Endometrial microvascular endothelial cells (primary cell): ENCODE measurements around the gene MTMR10. TPM values are rescaled to one million over a fixed set of nuclear protein-coding genes. Genes with fewer than 3 reads are reported as not detected.

Experiments used
- in situ Hi-C: cut with HindIII; loops from 2 replicates; pipeline ENCODE4 v1.10.0; 2017; ENCODE audit warnings: low sequenced_read_pairs, low pct_unique_long_range_greater_than_20kb; ENCODE audit errors: inconsistent ontology term
- total RNA-seq: library from RNA; depleted of rRNA; stranded (reverse); fragments of >200 nt; gene quantifications from one replicate; pipeline ENCODE4 v1.2.3, GENCODE V29; 2015; ENCODE audit errors: inconsistent ontology term

MTMR10 gene, protein sequence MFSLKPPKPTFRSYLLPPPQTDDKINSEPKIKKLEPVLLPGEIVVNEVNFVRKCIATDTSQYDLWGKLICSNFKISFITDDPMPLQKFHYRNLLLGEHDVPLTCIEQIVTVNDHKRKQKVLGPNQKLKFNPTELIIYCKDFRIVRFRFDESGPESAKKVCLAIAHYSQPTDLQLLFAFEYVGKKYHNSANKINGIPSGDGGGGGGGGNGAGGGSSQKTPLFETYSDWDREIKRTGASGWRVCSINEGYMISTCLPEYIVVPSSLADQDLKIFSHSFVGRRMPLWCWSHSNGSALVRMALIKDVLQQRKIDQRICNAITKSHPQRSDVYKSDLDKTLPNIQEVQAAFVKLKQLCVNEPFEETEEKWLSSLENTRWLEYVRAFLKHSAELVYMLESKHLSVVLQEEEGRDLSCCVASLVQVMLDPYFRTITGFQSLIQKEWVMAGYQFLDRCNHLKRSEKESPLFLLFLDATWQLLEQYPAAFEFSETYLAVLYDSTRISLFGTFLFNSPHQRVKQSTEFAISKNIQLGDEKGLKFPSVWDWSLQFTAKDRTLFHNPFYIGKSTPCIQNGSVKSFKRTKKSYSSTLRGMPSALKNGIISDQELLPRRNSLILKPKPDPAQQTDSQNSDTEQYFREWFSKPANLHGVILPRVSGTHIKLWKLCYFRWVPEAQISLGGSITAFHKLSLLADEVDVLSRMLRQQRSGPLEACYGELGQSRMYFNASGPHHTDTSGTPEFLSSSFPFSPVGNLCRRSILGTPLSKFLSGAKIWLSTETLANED
- 34.8 TPM for total RNA-seq

- in situ Hi-C loops, result no loop called here
Observed at GRCh38 chr15:30991255-30992235, at the start of gene MTMR10. TSS of gene MTMR10 (minus strand) at chr15:30991628. CDS start at chr15:30991506, 122 bp downstream.

DNA sequence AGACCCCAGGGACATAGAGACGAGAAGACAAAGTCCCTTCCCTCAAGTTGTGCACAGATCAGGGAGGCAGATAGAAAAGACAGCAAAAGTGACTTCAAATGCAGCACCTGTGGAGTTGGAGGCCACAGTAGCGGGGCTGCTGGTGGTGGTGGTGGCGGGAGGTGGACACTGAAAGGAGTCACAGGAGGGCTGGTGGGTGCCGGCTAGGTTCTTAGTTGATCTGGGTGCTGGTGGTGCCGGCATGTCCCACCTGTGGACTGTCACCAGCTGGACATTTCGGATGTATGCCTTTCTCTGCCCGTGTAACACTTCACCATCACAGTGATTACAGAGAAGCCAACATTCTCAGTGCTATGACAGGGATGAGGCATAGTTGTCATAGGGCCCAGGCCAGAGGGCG is 49.2 kb upstream of the MTMR10 start:
- in situ Hi-C loops, result no loop called here

- in situ Hi-C loops, result no loop called here
Observed at GRCh38 chr15:31039961-31040360, 48.5 kb upstream of the MTMR10 start.

DNA sequence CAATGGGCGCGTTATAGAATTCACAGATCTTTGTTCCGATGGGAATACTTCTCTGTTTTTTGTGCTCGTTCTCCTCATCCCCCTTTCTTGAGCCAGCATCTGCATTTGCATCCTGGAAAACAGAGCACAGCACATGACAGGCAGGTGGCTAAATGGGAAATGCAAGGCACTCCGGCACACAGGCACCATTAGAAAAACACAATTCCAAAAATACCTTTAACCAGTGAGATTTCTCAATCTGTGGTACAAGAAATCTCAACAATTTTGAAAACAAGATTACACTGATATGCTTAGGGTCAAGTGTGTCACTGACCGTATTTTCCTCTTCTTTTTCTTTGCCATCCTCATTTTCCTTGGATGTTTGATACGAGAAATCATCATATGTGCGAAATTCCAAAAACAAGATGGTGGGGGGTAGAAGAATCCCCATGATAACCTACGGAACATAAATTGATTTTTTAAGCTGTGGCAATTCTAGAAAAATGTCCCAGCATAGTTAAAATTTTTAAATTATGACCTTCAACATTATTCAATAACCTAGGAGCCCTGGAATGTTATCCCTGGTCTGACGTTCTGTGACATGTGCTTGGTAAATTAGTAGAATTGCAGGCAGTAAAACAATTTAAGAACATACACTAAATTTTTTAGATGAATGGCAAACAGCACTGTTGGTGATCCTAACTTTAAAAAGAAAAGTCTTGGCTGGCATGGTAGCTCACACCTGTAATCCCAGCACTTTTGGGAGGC is 46.5 kb upstream of the MTMR10 start:
- in situ Hi-C loops, result no loop called here

- in situ Hi-C loops, result no loop called here
Observed at GRCh38 chr15:31036783-31037182, 45.4 kb upstream of the MTMR10 start.

- in situ Hi-C loops, result no loop called here
Observed at GRCh38 chr15:31035610-31036009, 44.2 kb upstream of the MTMR10 start.

- in situ Hi-C loops, result no loop called here
Observed at GRCh38 chr15:31034152-31034551, 42.7 kb upstream of the MTMR10 start.

GRCh38 chr15:31032961-31033371 is 41.5 kb upstream of the MTMR10 start:
- in situ Hi-C loops, result no loop called here

DNA sequence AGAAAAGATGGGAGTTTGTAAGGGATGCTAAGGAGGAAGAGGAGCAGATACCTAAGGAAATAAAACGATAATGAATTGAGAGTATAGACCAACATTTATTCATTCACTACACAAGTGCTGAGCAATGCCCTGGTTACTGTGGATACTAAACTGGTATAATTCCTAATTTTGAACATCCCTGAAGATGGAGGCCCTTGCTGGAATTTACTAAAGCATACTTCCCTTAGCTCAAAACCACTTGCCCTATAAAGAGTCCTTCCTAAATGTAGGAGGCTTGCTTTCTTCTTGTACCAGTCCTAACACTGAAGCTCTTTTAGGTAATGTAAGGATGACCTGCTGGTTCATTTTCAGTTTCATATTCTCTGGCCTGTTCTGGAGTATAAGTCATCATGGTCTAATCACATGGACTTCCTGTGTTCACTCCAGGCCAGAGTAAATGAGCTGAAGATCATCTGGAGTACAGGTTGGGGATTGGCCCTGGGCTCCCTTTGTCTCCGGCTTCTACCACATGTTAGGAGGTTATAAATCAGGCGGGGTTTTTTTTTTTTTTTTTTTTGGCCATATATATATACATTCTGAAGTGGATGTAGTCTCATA is 40.1 kb upstream of the MTMR10 start:
- in situ Hi-C loops, result no loop called here

DNA sequence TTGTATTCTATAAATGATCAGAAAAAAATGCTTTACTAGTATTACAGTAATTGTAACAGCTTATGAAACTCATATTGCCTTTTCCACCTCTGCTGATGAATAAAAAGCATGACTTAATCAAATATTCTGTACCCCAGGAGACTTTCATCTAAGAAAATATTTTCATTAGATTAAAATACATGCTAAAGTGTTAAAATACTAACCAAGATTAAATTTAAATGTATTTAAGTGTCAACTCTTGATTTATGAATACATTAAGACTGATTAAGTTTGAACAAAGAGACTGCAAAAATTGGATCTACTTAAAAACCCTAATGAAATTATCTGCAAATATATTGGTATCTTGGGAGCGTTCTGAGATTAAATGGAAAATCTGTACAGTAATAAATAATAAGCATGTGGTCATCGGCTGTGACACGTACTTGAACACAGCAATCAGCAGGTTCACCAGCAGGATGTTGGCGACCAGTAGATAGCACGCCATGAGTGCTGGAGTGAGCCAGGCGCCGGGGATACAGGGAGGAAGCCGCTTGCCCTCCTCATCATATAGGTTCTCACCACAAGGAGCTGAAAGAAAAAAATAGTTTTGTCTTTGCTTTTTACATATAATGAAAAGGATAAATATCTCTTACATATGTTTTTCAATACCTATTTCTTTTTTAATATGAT is 36.6 kb upstream of the MTMR10 start:
- in situ Hi-C loops, result no loop called here

GRCh38 chr15:31025996-31026395 is 34.6 kb upstream of the MTMR10 start:
- in situ Hi-C loops, result no loop called here

DNA sequence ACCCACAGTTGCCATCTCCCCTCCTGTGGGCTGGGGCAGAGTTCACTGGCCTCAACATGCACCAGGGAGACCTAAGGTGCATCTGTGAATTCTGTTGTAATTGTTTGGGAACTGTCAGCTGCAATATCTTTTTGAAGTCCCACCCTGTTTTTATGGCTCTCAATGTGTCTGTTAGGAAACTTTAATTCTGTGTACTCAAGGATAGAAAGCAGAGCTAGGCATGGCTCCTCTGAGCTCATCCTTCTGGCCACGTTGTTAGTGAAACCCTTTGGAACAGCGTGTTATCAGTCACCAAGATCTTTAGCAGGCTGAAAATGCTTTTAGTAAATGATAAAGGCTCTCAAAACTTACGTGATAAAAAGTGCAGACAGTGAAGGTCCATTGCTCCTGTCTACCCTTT is 33.6 kb upstream of the MTMR10 start:
- in situ Hi-C loops, result no loop called here

DNA sequence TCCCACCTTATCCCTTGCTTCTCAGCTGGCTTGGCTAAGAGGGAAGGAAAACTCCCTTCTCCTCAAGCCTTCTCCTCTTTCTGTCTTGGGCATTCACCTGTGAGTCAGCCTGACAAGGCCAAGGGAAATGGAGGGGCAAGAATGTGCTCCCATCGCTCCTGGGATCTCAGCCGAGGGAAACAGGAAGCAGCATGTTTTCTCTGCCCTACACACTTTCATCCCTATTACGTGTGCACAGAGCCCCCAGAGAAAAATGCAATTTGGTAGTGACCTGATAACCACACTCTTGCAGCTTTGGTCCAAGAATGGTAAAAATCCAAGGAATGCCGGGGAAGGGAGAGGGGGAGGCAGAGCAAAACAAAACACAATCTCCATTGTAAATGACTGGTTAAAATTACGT is 32.9 kb upstream of the MTMR10 start:
- in situ Hi-C loops, result no loop called here

DNA sequence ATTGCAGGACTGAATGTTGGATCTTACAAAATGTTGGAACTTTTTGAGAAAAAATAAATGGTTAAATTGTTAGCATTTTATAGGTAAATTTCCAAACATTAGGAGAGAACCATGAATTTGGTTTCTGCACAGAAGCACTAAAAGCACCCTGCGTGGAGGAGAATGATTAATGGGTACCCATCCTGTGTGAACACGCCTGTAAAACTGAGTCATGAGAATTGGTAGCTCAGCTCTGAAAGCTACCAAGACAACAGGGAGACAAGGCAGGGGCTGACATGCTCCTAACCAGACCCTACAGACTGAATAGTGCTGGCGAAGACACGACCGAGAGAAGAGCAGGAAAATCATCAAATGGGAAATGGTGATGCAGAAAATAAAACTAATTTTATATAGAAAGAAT is 32.4 kb upstream of the MTMR10 start:
- in situ Hi-C loops, result no loop called here

DNA sequence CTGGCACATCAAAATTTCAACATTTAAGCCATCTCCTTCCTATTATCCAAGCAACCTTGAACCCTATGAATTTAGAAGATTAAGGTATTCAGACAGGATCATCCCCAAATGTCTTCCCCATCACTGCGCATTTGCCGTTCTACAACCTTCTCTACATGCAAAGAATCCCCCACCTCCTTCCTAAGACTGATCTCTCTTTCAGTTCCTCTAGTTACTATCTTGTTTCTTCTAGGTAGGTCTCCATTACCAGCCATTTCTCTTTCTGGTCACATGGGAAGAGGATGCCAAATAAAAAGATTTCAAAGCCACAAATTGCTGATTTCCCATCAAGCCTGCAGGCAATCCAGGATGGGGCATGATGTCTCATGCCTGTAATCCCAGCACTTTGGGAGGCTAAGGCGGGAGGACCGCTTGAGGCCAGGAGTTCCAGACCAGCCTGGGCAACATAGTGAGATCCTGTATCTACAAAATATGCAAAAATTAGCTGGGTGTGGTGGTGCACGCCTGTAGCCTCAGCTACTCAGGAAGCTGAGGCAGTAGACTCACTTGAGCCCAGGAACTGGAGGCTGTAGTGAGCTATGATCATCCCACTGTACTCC is 29.7 kb upstream of the MTMR10 start:
- in situ Hi-C loops, result no loop called here

GRCh38 chr15:31020542-31020941 is 29.1 kb upstream of the MTMR10 start:
- in situ Hi-C loops, result no loop called here

- in situ Hi-C loops, result no loop called here
Observed at GRCh38 chr15:31019986-31020385, 28.6 kb upstream of the MTMR10 start.
